H4 (cell line): ENCODE results near the gene DUSP15. TPM values are rescaled to one million over a fixed set of nuclear protein-coding genes. Genes with fewer than 3 reads are reported as not detected.
"Not testable (repeated sequence)": the region's sequence is repeated elsewhere in the genome, so short reads cannot be mapped to it uniquely, and the experiment has no call there.

Experiments
- DNase-seq: peaks from one replicate; pipeline ENCODE4 v3.0.0-alpha.2; 2015; ENCODE audit warnings: low spot score
- total RNA-seq: library from RNA; depleted of rRNA; stranded (reverse); fragments of >200 nt; shearing (Covaris generic); gene quantifications from 2 replicates; pipeline ENCODE4 v1.2.3, GENCODE V29; 2014; rRNA removed

DUSP15 gene
- total RNA-seq, 1 experiment from 2014 or later = 7.5 TPM

DNA sequence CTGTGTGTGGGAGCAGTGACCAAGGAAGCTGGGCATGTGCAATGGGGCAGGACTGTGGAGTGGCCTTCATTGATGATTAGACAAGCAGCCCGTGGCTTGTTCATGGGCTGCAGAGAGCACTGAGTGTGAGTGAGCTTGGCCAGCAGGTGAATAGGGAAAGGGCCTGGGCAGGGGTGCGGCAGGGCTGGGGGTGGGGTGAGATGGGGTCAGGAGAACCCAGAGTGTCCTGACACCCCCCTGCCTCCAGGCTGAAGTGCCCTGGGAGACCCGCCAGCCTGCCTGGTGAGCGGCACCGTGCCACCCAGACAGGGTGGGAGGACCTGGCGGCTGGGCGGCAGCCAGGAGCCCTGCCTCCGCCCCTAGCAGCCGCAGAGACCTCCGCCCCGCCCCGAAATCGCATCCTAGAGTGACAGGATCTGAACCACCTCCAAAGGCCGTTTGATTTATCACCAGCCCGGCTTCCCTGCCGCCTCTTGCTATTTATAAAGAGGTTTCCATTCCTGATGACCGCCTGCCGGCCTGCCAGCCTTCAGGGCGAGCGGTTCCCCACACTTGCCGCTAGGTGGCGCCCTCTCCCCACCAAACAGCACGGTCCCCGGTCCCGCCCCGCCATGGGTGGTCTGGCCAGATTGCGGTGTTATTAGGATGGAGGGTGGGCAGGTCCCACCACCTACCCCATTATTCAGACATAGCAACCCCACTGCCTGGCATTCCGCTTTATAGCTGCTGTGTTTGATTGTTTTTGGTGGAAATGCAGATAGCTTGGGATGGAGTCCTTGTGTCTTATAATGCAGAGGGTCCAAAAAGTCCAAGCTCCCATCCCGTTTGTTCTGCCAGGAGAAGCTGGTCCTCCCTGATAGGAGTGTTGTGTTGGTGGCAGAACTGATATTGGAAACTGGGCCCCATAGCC, 47.7 kb downstream of the DUSP15 start:
- peak; percentile 75 for DNase-seq

DNA sequence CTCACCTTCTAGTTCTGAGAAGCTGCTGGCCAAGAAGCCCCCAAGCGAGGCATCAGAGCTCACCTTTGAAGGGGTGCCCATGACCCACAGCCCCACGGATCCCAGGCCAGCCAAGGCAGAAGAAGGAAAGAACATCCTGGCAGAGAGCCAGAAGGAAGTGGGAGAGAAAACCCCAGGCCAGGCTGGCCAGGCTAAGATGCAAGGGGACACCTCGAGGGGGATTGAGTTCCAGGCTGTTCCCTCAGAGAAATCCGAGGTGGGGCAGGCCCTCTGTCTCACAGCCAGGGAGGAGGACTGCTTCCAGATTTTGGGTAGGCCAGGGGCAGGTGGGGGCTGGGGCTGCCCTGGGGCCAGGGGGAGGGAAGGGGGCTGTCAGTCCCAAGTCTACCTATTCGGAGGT, 48.9 kb downstream of the DUSP15 start:
- no peak for DNase-seq

DNA sequence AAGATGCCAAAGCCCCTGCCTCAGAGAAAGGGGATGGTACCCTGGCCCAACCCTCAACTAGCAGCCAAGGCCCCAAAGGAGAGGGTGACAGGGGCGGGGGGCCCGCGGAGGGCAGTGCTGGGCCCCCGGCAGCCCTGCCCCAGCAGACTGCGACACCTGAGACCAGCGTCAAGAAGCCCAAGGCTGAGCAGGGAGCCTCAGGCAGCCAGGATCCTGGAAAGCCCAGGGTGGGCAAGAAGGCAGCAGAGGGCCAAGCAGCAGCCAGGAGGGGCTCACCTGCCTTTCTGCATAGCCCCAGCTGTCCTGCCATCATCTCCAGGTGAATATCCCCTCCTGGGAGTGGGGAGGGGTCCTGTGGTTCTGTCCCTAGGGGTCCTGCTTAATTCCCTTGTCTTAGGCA, 50.1 kb downstream of the DUSP15 start:
- no peak for DNase-seq

DNA sequence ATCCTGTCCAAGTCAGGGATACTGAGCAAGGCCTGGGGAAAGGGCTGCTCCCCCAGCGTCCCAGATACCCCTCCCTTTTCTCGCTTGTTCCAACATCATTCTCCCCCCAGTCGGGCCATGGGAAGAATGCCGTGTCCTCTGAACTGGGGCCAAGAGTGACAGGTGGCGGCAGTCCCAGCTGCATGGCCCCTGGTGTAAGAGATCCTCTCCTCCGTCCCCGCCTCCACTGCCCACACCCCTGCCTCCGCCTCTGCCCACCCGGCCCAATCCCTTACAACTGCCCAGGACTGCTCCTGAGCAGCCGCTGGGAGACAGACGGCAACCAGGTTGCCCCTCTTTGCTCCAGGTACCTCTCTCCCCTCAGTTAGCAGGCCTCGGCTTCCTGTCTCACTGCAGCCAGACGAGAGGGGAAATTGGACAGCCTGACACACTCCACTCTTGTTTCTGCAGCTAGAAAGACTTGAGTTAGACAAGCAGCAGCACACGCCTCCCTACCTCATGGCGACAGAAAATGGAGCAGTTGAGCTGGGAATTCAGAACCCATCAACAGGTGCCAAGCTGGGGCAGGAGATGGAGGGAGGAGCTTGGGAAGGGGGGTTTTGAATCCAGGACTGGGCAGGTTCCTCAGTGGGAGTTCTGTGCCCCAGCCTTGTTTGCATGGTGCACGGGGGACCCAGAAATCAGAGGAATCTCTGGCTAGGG, 51.1 kb downstream of the DUSP15 start, which contains the start of gene MYLK2:
Gene MYLK2 (plus strand): TSS at position 274 of the 702 bp plus-strand sequence. CDS start 225 bp downstream, at position 499.
- DNase-seq = no peak

DNA sequence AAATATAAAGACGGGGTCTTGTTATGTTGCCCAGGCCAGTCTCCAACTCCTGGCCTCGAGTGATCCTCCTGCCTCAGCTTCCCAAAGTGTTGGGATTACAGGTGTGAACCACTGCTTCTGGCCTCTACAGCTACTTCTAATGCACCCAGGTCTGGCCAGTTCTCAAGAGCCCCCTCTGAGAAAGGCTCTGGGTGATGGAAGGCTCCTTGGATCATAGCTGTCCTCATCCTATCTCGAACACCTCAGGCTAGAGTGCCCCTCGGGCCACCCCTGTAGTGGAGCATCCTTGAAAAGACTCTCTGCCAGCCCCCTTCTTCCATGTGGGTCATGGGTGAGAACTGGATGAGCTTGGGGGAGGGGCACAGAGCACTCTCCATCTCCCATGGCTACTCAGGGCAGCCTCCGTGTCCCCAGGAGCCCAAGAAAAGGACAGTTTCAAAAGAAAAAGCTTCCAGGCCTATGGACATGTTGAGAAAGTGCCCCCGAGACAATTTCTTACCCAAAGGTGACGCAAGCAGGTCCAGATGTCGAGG, 51.9 kb downstream of the DUSP15 start:
- no peak for DNase-seq

- no peak for DNase-seq
These were observed 52.9 kb downstream of the DUSP15 start for GRCh38 chr20:31817461-31817860.

GRCh38 chr20:31816221-31816620, 54.1 kb downstream of the DUSP15 start:
- DNase-seq = no peak

- DNase-seq = no peak
These were observed 54.7 kb downstream of the DUSP15 start for GRCh38 chr20:31815408-31816188.

DNA sequence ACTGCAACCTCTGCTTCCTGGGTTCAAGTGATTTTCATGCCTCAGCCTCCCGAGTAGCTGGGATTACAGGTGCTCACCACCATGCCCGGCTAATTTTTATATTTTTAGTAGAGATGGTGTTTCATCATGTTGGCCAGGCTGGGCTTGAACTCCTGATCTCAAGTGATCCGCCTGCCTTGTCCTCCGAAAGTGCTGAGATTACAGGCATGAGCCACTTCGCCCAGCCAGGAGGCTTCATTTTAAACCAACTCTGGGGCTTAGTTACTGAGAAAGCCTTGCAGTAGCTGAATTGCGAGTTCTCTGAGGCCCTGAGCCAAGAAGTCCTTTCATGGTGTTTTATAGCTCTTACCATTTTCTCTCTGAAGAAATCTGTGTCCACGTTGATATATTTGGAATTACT, 56.2 kb downstream of the DUSP15 start:
- DNase-seq = not testable (repeated sequence)

- DNase-seq = no peak
These were observed 56.7 kb downstream of the DUSP15 start for GRCh38 chr20:31813611-31814010.

- DNase-seq = peak; percentile 84
These were observed 58.3 kb downstream of the DUSP15 start for GRCh38 chr20:31811796-31812728.

DNA sequence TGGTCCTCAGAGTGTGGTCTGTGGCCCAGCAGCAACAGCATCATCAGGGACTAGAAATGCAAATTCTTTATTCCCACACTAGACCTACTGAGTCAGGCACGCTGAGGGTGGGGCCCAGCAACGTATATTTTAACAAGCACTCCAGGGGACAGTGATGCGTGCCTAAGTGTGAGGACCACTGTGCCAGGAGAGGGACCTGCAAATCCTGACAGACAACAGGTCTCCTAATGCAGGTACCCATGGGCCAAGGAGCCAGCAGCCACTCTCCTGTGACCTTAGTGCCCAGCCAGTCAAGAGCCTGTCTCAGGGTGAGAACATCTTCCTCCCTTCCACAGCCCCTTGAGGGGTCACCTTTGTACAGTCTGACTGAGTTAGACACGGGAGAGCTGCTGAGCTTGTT, 59.1 kb downstream of the DUSP15 start:
- DNase-seq = no peak

Other genes starting within 250 kb of the DUSP15 start
- gene COX4I2, start 232.6 kb downstream of the DUSP15 start, total RNA-seq = not detected in 2 replicates
- 34.2 and 42.6 TPM in 2 replicates for gene BCL2L1, start 147.7 kb downstream of the DUSP15 start, total RNA-seq
- 111 and 128 TPM in 2 replicates for gene TPX2, start 131.2 kb downstream of the DUSP15 start, total RNA-seq
- 0.14 TPM in 1 of 2 replicates, not detected in the other for gene MYLK2, start 51.2 kb downstream of the DUSP15 start, total RNA-seq
- 0.08 TPM in 1 of 2 replicates, not detected in the other for gene FOXS1, start 24.9 kb downstream of the DUSP15 start, total RNA-seq
- 0.27 TPM in 1 of 2 replicates, not detected in the other for gene TTLL9, start 107 bp upstream of the DUSP15 start, total RNA-seq
- gene PDRG1, start 81.5 kb upstream of the DUSP15 start, total RNA-seq = 4.4 and 6.2 TPM in 2 replicates
- not detected in 2 replicates for gene XKR7, start 97.6 kb upstream of the DUSP15 start, total RNA-seq
- gene CCM2L, start 139.9 kb upstream of the DUSP15 start, total RNA-seq = 0.04 TPM in 1 of 2 replicates, not detected in the other
- not detected in 2 replicates for gene HCK, start 181.7 kb upstream of the DUSP15 start, total RNA-seq
- gene TM9SF4, start 239.2 kb upstream of the DUSP15 start, total RNA-seq = 30.5 and 39.7 TPM in 2 replicates